A549 (cell line): Measurements from ENCODE around the gene CORO2B. TPM values are rescaled to one million over a fixed set of nuclear protein-coding genes. Genes with fewer than 3 reads are reported as not detected.
A peak's percentile ranks its signal among the peaks of the same experiment; 100 is the strongest.

ENCODE experiments used
- ATAC-seq, 2 experiments: fragments of 200-7000 bp in 1 of 2; fragments of >200 bp in 1 of 2; cut with Nextera tagmentation in 1 of 2; cut with Tn5 transposase in 1 of 2; 3 replicates each; pipeline versions ENCODE4 v1.8.0 to v1.9.1; 2018 to 2020; ENCODE audit warnings: mild to moderate bottlenecking in 1 of 2, moderate library complexity in 1 of 2
- CTCF ChIA-PET: fragments of 300-600 bp; sonication (Branson Sonifier 250); formaldehyde crosslinking; extraction: SDS; loops from one replicate; lab custom pipeline; 2021; ENCODE audit warnings: antibody characterized with exemption, inconsistent platforms; lab: Yijun Ruan, JAX
- POLR2A ChIA-PET: fragments of 350-600 bp; formaldehyde crosslinking; extraction: SDS; loops from one replicate; lab custom pipeline; 2021; ENCODE audit warnings: antibody characterized with exemption, inconsistent platforms; lab: Yijun Ruan, JAX
- DNase-seq, 2 experiments: peaks; one replicate each; pipeline versions ENCODE4 v3.0.0 to v3.0.0-alpha.2; 2011 to 2016; ENCODE audit warnings: low read depth in 1 of 2, low spot score in 1 of 2
- FAIRE-seq: peaks from 2 replicates; lab custom pipeline; 2011; peaks lifted over from hg19 to GRCh38; lab: Jason Lieb, UNC
- H3K27ac ChIP-seq, 2 experiments: fragments of >200 bp; sonication (Bioruptor Twin); formaldehyde crosslinking; 3 replicates each; pipeline ENCODE4 v1.5.1; 2016 to 2017
- H3K4me1 ChIP-seq: fragments of >200 bp; sonication (Bioruptor Twin); formaldehyde crosslinking; 3 replicates; pipeline ENCODE4 v1.6.1; 2016
- H3K4me2 ChIP-seq: fragments of >200 bp; sonication (Bioruptor Twin); formaldehyde crosslinking; 3 replicates; pipeline ENCODE4 v1.6.1; 2016
- H3K4me3 ChIP-seq: fragments of >200 bp; sonication (Bioruptor Twin); formaldehyde crosslinking; 3 replicates; pipeline ENCODE4 v1.5.1; 2016
- H3K9me3 ChIP-seq: fragments of >200 bp; sonication (Bioruptor Twin); formaldehyde crosslinking; 3 replicates; pipeline ENCODE4 v1.6.1; 2016
- BHLHE40 ChIP-seq: IDR thresholded peaks from 2 replicates; pipeline ENCODE4 v1.6.1; 2012; ENCODE audit warnings: low read depth, low read length, inconsistent platforms
- CBX2 ChIP-seq: fragments of 200-600 bp; sonication (generic); IDR thresholded peaks from 2 replicates; pipeline ENCODE4 v1.6.1; 2016; ENCODE audit warnings: low read depth, mild to moderate bottlenecking, borderline replicate concordance
- CEBPB ChIP-seq, 2 experiments: fragments of >200 bp in 1 of 2; sonication (Bioruptor Twin) in 1 of 2; formaldehyde crosslinking in 1 of 2; IDR thresholded peaks; 2 replicates each; pipeline ENCODE4 v1.6.1; 2012 to 2016
- CHD2 ChIP-seq: fragments of 150-350 bp; IDR thresholded peaks from 2 replicates; pipeline ENCODE4 v1.6.1; 2014; ENCODE audit warnings: low read length; ENCODE audit not compliant: partially characterized antibody
- CHD4 ChIP-seq: fragments of 200-600 bp; sonication (generic); IDR thresholded peaks from 2 replicates; pipeline ENCODE4 v1.6.1; 2016; ENCODE audit warnings: antibody characterized with exemption, mild to moderate bottlenecking, borderline replicate concordance
- FOSB ChIP-seq: fragments of 250-450 bp; sonication (Bioruptor Pico); IDR thresholded peaks from 2 replicates; pipeline ENCODE4 v1.5.0; 2020; ENCODE audit warnings: mild to moderate bottlenecking, moderate library complexity
- FOXS1 ChIP-seq: fragments of 250-450 bp; sonication (Bioruptor Pico); IDR thresholded peaks from 2 replicates; pipeline ENCODE4 v1.5.0; 2020; ENCODE audit warnings: mild to moderate bottlenecking, moderate library complexity
- HDAC2 ChIP-seq: fragments of 200-600 bp; sonication (generic); IDR thresholded peaks from 2 replicates; pipeline ENCODE4 v1.6.1; 2016
- HOXA7 ChIP-seq: fragments of 250-450 bp; sonication (Bioruptor Pico); IDR thresholded peaks from 2 replicates; pipeline ENCODE4 v1.5.0; 2020; ENCODE audit warnings: mild to moderate bottlenecking, moderate library complexity
- MYC ChIP-seq: IDR thresholded peaks from 2 replicates; pipeline ENCODE4 v1.6.1; 2012; ENCODE audit warnings: mild to moderate bottlenecking, inconsistent platforms, low read length, improper control_type of control experiment, borderline replicate concordance
- NFE2L2 ChIP-seq: fragments of 150-350 bp; conservative IDR thresholded peaks from 2 replicates; pipeline ENCODE4 v1.6.1; 2014; ENCODE audit warnings: low read length
- NR3C1 ChIP-seq: fragments of >200 bp; sonication (Bioruptor Twin); formaldehyde crosslinking; IDR thresholded peaks from 3 replicates; pipeline ENCODE4 v1.6.1; 2017
- PHF8 ChIP-seq: fragments of 200-600 bp; sonication (generic); IDR thresholded peaks from 2 replicates; pipeline ENCODE4 v1.6.1; 2016; ENCODE audit warnings: low read depth, mild to moderate bottlenecking, antibody characterized with exemption, moderate library complexity, borderline replicate concordance
- POLR2A ChIP-seq: IDR thresholded peaks from 2 replicates; pipeline ENCODE4 v1.6.1; 2012; ENCODE audit warnings: mild to moderate bottlenecking, low read length
- RAD21 ChIP-seq, 2 experiments: fragments of >200 bp in 1 of 2; sonication (Bioruptor Twin) in 1 of 2; formaldehyde crosslinking in 1 of 2; IDR thresholded peaks in 1 of 2; conservative IDR thresholded peaks in 1 of 2; 2 replicates in 1 of 2; 3 replicates in 1 of 2; pipeline ENCODE4 v1.6.1; 2012 to 2018; ENCODE audit warnings: inconsistent platforms in 1 of 2
- RARB ChIP-seq: fragments of 250-450 bp; sonication (Bioruptor Pico); IDR thresholded peaks from 2 replicates; pipeline ENCODE4 v1.8.0; 2021; ENCODE audit warnings: mild to moderate bottlenecking, moderate library complexity
- RFX5 ChIP-seq: fragments of 450-650 bp; IDR thresholded peaks from 2 replicates; pipeline ENCODE4 v1.7.1; 2014; ENCODE audit warnings: antibody characterized with exemption, mild to moderate bottlenecking, moderate library complexity
- TFCP2L1 ChIP-seq: fragments of 250-450 bp; sonication (Bioruptor Pico); IDR thresholded peaks from 2 replicates; pipeline ENCODE4 v1.5.0; 2021; ENCODE audit warnings: mild to moderate bottlenecking
- TP53 ChIP-seq: fragments of 250-450 bp; sonication (Bioruptor Pico); IDR thresholded peaks from 2 replicates; pipeline ENCODE4 v1.5.0; 2021; ENCODE audit warnings: mild to moderate bottlenecking, moderate library complexity
- ZC3H11A ChIP-seq: fragments of 450-650 bp; IDR thresholded peaks from 2 replicates; pipeline ENCODE4 v1.6.1; 2014; ENCODE audit warnings: antibody characterized with exemption, mild to moderate bottlenecking
- ZFP36 ChIP-seq: fragments of 450-650 bp; IDR thresholded peaks from 2 replicates; pipeline ENCODE4 v1.6.1; 2014; ENCODE audit warnings: borderline replicate concordance; ENCODE audit not compliant: partially characterized antibody
- ZSCAN20 ChIP-seq: fragments of 250-450 bp; sonication (Bioruptor Pico); IDR thresholded peaks from 2 replicates; pipeline ENCODE4 v1.8.0; 2022; ENCODE audit warnings: mild to moderate bottlenecking, moderate library complexity
- WGBS: methylation state at CpG from one replicate; pipeline ENCODE4 v1.1.6; 2017; ENCODE audit errors: missing lambda C conversion rate; 5-methylcytosine and 5-hydroxymethylcytosine counted together
- polyA plus RNA-seq, 4 experiments: library from polyadenylated mRNA; depleted of rRNA in 3 of 4; stranded (reverse); fragments of >200 nt; fragmentation: RNase III in 1 of 4; extraction: RNeasy Plus Mini Kit Qiagen cat#74134 plus additional on column Dnase treatment in 1 of 4; gene quantifications; 2 replicates in 3 of 4; 3 replicates in 1 of 4; pipeline ENCODE4 v1.2.3, GENCODE V29; 2011 to 2017
- TF ChIP-seq, protein P1 (sequence below): IDR thresholded peaks from 2 replicates; pipeline ENCODE4 v1.6.1; 2012
- TF ChIP-seq, protein P2 (sequence below): fragments of >200 bp; sonication (Bioruptor Twin); formaldehyde crosslinking; IDR thresholded peaks from 3 replicates; pipeline ENCODE4 v1.6.1; 2016
- TF ChIP-seq, protein P3 (sequence below): IDR thresholded peaks from 2 replicates; pipeline ENCODE4 v1.6.1; 2012
- TF ChIP-seq, protein P4 (sequence below): IDR thresholded peaks from 2 replicates; pipeline ENCODE4 v1.6.1; 2012; ENCODE audit warnings: low read depth, borderline replicate concordance

Gene CORO2B
- polyA plus RNA-seq, 2 of the 4 experiments (the other 2 are of a cell fraction) = 2.0 to 2.3 TPM

DNA sequence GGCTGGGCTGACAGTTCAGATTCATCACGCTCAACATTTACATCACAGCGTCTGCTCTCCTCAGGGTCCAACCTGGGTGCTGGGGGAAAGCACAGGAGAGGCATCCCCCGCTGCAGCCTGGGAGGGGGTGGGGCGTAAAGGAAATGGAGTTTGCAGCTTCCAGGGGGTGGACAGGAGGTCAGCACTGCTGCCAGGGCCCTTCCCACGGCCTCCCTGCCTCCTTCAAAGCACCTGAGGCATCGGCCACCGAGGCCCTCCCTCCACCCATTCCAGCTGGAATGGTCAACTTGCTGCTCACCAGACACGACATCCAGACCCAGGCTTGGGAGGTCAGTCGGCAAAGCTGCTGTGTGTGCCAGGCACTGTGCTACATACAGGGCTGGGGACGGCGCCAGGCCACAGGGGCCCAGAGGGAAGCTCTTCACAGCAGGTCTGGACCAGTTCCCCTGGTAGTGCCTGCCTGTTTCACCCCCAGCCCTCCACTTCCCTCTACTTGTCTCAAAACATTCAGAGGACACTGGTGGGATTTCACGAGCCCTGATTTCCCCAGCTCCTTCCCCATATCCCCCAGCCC is 121.2 kb downstream of the CORO2B start:
- ChIA-PET POLR2A (no interaction called here), CTCF (interaction anchor here (1.0 to 1.8 kb wide), 5 partner anchors 11 to 150 kb away, joined by 3 to 6 read pairs (median 3); no protein-coding TSS in a partner anchor)
- DNase-seq (no peak), FAIRE-seq (no peak), ATAC-seq (peak; percentile 13; a peak in 1 of 6 replicates)
- TF ChIP-seq, protein P1, sequence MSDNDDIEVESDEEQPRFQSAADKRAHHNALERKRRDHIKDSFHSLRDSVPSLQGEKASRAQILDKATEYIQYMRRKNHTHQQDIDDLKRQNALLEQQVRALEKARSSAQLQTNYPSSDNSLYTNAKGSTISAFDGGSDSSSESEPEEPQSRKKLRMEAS = no peak
- no peak for TF ChIP-seq RARB (CRISPR knock-in tag)
- TF ChIP-seq ZC3H11A = no peak
- TF ChIP-seq, protein P2, sequence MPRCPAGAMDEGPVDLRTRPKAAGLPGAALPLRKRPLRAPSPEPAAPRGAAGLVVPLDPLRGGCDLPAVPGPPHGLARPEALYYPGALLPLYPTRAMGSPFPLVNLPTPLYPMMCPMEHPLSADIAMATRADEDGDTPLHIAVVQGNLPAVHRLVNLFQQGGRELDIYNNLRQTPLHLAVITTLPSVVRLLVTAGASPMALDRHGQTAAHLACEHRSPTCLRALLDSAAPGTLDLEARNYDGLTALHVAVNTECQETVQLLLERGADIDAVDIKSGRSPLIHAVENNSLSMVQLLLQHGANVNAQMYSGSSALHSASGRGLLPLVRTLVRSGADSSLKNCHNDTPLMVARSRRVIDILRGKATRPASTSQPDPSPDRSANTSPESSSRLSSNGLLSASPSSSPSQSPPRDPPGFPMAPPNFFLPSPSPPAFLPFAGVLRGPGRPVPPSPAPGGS = no peak
- TF ChIP-seq CEBPB (IDR thresholded peaks at IDR 0.05) = no peak
- no peak for TF ChIP-seq TP53 (CRISPR knock-in tag)
- TF ChIP-seq CHD4 = no peak
- TF ChIP-seq CHD2 = no peak
- no peak for TF ChIP-seq ZFP36
- no peak for TF ChIP-seq BHLHE40
- TF ChIP-seq HDAC2 = no peak
- no peak for TF ChIP-seq ZSCAN20 (CRISPR knock-in tag)
- TF ChIP-seq, protein P3, sequence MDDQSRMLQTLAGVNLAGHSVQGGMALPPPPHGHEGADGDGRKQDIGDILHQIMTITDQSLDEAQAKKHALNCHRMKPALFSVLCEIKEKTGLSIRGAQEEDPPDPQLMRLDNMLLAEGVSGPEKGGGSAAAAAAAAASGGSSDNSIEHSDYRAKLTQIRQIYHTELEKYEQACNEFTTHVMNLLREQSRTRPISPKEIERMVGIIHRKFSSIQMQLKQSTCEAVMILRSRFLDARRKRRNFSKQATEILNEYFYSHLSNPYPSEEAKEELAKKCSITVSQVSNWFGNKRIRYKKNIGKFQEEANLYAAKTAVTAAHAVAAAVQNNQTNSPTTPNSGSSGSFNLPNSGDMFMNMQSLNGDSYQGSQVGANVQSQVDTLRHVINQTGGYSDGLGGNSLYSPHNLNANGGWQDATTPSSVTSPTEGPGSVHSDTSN = no peak
- TF ChIP-seq POLR2A = no peak
- TF ChIP-seq HOXA7 = no peak
- Histone ChIP-seq H3K4me2 (no peak overlapping the region), H3K4me1 (no peaks in the 10 kb centered on the region), H3K4me3 (no peak overlapping the region), H3K27ac (no peak overlapping the region), H3K9me3 (no peaks in the 10 kb centered on the region)
- WGBS = 64% methylated on average over 12 of the region's 12 CpGs

DNA sequence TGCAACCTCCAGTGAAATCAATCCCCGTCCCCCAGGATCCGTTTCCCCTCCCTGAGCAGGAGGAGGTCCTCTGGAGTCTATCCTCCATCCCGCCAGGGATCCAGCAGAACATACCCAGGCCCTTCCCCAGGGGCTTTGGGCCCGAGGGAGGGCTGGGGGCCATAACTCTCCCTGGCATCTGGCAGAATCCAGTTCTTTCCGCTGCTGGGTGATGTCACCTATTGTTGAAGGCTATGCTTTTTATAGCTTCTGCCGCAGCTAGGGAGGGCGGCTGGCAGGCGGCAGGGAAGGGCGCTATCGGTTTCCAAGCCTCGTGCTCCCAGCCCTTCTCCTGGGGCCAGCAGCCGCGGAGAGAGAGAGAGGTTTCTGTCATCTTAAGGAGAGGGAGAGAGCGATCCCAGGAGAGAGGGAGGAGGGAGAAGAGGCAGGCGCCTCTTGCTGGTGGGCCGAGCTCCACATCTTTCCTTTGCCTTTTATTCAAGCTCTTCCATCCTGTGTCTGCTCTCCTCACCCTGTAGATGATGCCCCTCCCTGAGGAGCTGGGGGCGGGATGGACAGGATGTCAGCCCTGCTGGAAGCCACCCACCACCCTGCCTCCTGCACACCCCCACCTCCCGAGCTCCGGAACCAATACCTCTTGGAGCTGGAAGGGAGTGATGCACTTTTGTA is 121.8 kb downstream of the CORO2B start:
- CTCF ChIA-PET = interaction anchor here (1.0 to 1.8 kb wide), 6 partner anchors 11 to 175 kb away, joined by 3 to 6 read pairs (median 3); no protein-coding TSS in a partner anchor
- ATAC-seq = peak in 1 of 2 experiments; percentile 11; a peak in 2 of 6 replicates
- H3K4me1 ChIP-seq = no peaks in the 10 kb centered on the region
- POLR2A ChIA-PET = no interaction called here
- no peak overlapping the region for H3K4me3 ChIP-seq
- no peak for DNase-seq
- no peak overlapping the region for H3K27ac ChIP-seq
- no peak for FAIRE-seq
- TF ChIP-seq ZC3H11A (no peak), TP53 (CRISPR knock-in tag) (no peak), PHF8 (no peak), MYC (no peak), RFX5 (no peak), RAD21 (conservative IDR thresholded peaks at IDR 0.05 in 1 of 2, IDR thresholded peaks at IDR 0.05 in 1 of 2) (no peak), FOXS1 (CRISPR knock-in tag) (no peak), CEBPB (IDR thresholded peaks at IDR 0.05) (no peak), TFCP2L1 (CRISPR knock-in tag) (no peak), NR3C1 (no peak), CBX2 (no peak), NFE2L2 (no peak), FOSB (CRISPR knock-in tag) (no peak), POLR2A (no peak), ZFP36 (no peak)
- TF ChIP-seq, protein P4, sequence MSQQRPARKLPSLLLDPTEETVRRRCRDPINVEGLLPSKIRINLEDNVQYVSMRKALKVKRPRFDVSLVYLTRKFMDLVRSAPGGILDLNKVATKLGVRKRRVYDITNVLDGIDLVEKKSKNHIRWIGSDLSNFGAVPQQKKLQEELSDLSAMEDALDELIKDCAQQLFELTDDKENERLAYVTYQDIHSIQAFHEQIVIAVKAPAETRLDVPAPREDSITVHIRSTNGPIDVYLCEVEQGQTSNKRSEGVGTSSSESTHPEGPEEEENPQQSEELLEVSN = no peak
- TF ChIP-seq, protein P3 = no peak
- no peak overlapping the region for H3K4me2 ChIP-seq
- 75% methylated on average over 19 of the region's 19 CpGs for WGBS
- no peaks in the 10 kb centered on the region for H3K9me3 ChIP-seq
